MG63 (cell line): ENCODE measurements around the gene ABCA13. TPM values are rescaled to one million over a fixed set of nuclear protein-coding genes. Genes with fewer than 3 reads are reported as not detected.

ENCODE experiments used
- DNase-seq: peaks from one replicate; pipeline ENCODE4 v3.0.0-alpha.2; 2020
- H3K27me3 ChIP-seq: fragments of 250-450 bp; sonication (Bioruptor Pico); 2 replicates; pipeline ENCODE4 v1.5.1; 2020; ENCODE audit warnings: mild to moderate bottlenecking, moderate library complexity
- H3K36me3 ChIP-seq: fragments of 250-450 bp; sonication (Bioruptor Pico); 2 replicates; pipeline ENCODE4 v1.5.1; 2020; ENCODE audit warnings: mild to moderate bottlenecking, moderate library complexity
- H3K4me3 ChIP-seq: fragments of 250-450 bp; sonication (Bioruptor Pico); 2 replicates; pipeline ENCODE4 v1.5.1; 2020; ENCODE audit warnings: mild to moderate bottlenecking, moderate library complexity
- H3K9me3 ChIP-seq: fragments of 250-450 bp; sonication (Bioruptor Pico); 2 replicates; pipeline ENCODE4 v1.5.1; 2020; ENCODE audit warnings: mild to moderate bottlenecking, moderate library complexity
- total RNA-seq: library from RNA; depleted of rRNA; stranded (reverse); fragments of >200 nt; shearing (Covaris generic); gene quantifications from 2 replicates; pipeline ENCODE4 v1.2.3, GENCODE V29; 2014; ENCODE audit warnings: low replicate concordance

The ABCA13 gene
- total RNA-seq, 1 experiment from 2014 or later = not detected

- Histone ChIP-seq H3K36me3 (no peaks in the 10 kb centered on the region), H3K27me3 (no peaks in the 10 kb centered on the region), H3K4me3 (no peak overlapping the region), H3K9me3 (no peaks in the 10 kb centered on the region)
- DNase-seq = no peak
These were observed 357.4 kb downstream of the ABCA13 start for GRCh38 chr7:48528646-48529045.

- no peaks in the 10 kb centered on the region for H3K9me3 ChIP-seq
- DNase-seq = no peak
- H3K36me3 ChIP-seq = no peaks in the 10 kb centered on the region
- H3K4me3 ChIP-seq = no peak overlapping the region
- H3K27me3 ChIP-seq = no peaks in the 10 kb centered on the region
These were observed 366.3 kb downstream of the ABCA13 start for GRCh38 chr7:48537561-48537960.

- Histone ChIP-seq H3K4me3 (no peak overlapping the region), H3K9me3 (no peaks in the 10 kb centered on the region), H3K36me3 (no peaks in the 10 kb centered on the region), H3K27me3 (no peaks in the 10 kb centered on the region)
- no peak for DNase-seq
These were observed 369.5 kb downstream of the ABCA13 start for GRCh38 chr7:48540746-48541145.

GRCh38 chr7:48548667-48549066 lies 377.4 kb downstream of the ABCA13 start:
- Histone ChIP-seq H3K27me3 (no peaks in the 10 kb centered on the region; the same call in 1 of the 2 replicates), H3K4me3 (no peak overlapping the region), H3K36me3 (no peaks in the 10 kb centered on the region), H3K9me3 (no peaks in the 10 kb centered on the region)
- no peak for DNase-seq

GRCh38 chr7:48551652-48552051 lies 380.4 kb downstream of the ABCA13 start:
- H3K9me3 ChIP-seq = no peaks in the 10 kb centered on the region; the same call in 1 of the 2 replicates
- DNase-seq = no peak
- H3K4me3 ChIP-seq = no peak overlapping the region
- no peaks in the 10 kb centered on the region for H3K36me3 ChIP-seq
- no peaks in the 10 kb centered on the region; the same call in 1 of the 2 replicates for H3K27me3 ChIP-seq

GRCh38 chr7:48563334-48563733 lies 392.1 kb downstream of the ABCA13 start:
- no peak for DNase-seq
- Histone ChIP-seq H3K4me3 (no peak overlapping the region), H3K36me3 (no peaks in the 10 kb centered on the region), H3K27me3 (no peaks in the 10 kb centered on the region), H3K9me3 (no peaks in the 10 kb centered on the region)

- no peaks in the 10 kb centered on the region for H3K36me3 ChIP-seq
- H3K27me3 ChIP-seq = no peaks in the 10 kb centered on the region
- H3K9me3 ChIP-seq = no peaks in the 10 kb centered on the region
- H3K4me3 ChIP-seq = no peak overlapping the region
- no peak for DNase-seq
These were observed 404.3 kb downstream of the ABCA13 start for GRCh38 chr7:48575516-48575915.

- no peak overlapping the region for H3K4me3 ChIP-seq
- DNase-seq = no peak
- H3K36me3 ChIP-seq = no peaks in the 10 kb centered on the region
- no peaks in the 10 kb centered on the region for H3K9me3 ChIP-seq
- no peaks in the 10 kb centered on the region; the same call in 1 of the 2 replicates for H3K27me3 ChIP-seq
These were observed 416.2 kb downstream of the ABCA13 start for GRCh38 chr7:48587475-48587874.

GRCh38 chr7:48594349-48594748 lies 423.1 kb downstream of the ABCA13 start:
- no peak overlapping the region for H3K4me3 ChIP-seq
- no peaks in the 10 kb centered on the region for H3K36me3 ChIP-seq
- no peaks in the 10 kb centered on the region for H3K9me3 ChIP-seq
- no peak for DNase-seq
- no peaks in the 10 kb centered on the region; the same call in 1 of the 2 replicates for H3K27me3 ChIP-seq

GRCh38 chr7:48595756-48596155 lies 424.5 kb downstream of the ABCA13 start:
- Histone ChIP-seq H3K36me3 (no peaks in the 10 kb centered on the region), H3K27me3 (no peaks in the 10 kb centered on the region), H3K9me3 (no peaks in the 10 kb centered on the region), H3K4me3 (no peak overlapping the region)
- DNase-seq = no peak

- no peaks in the 10 kb centered on the region for H3K27me3 ChIP-seq
- H3K4me3 ChIP-seq = no peak overlapping the region
- no peaks in the 10 kb centered on the region for H3K9me3 ChIP-seq
- no peak for DNase-seq
- H3K36me3 ChIP-seq = no peaks in the 10 kb centered on the region
These were observed 439.4 kb downstream of the ABCA13 start for GRCh38 chr7:48610705-48611104.

GRCh38 chr7:48611993-48612392 lies 440.7 kb downstream of the ABCA13 start:
- no peaks in the 10 kb centered on the region for H3K9me3 ChIP-seq
- DNase-seq = no peak

GRCh38 chr7:48617508-48617907 lies 446.2 kb downstream of the ABCA13 start:
- no peak for DNase-seq
- H3K4me3 ChIP-seq = no peak overlapping the region
- no peaks in the 10 kb centered on the region for H3K36me3 ChIP-seq
- H3K27me3 ChIP-seq = no peaks in the 10 kb centered on the region
- no peaks in the 10 kb centered on the region for H3K9me3 ChIP-seq

More at GRCh38 chr7:48611993-48612392, 440.7 kb downstream of the ABCA13 start:
- Histone ChIP-seq H3K4me3 (no peak overlapping the region), H3K27me3 (no peaks in the 10 kb centered on the region), H3K36me3 (no peaks in the 10 kb centered on the region)

- Histone ChIP-seq H3K36me3 (no peaks in the 10 kb centered on the region), H3K9me3 (no peaks in the 10 kb centered on the region), H3K27me3 (no peaks in the 10 kb centered on the region), H3K4me3 (no peak overlapping the region)
- no peak for DNase-seq
These were observed 446.7 kb downstream of the ABCA13 start for GRCh38 chr7:48617993-48618392.

- no peak overlapping the region for H3K4me3 ChIP-seq
- no peaks in the 10 kb centered on the region for H3K27me3 ChIP-seq
- H3K9me3 ChIP-seq = no peaks in the 10 kb centered on the region
- H3K36me3 ChIP-seq = no peaks in the 10 kb centered on the region
- DNase-seq = no peak
These were observed 449.8 kb downstream of the ABCA13 start for GRCh38 chr7:48621076-48621475.

GRCh38 chr7:48627164-48627563 lies 455.9 kb downstream of the ABCA13 start:
- H3K9me3 ChIP-seq = no peaks in the 10 kb centered on the region
- no peak overlapping the region for H3K4me3 ChIP-seq

GRCh38 chr7:48628793-48629349 lies 457.6 kb downstream of the ABCA13 start:
- Histone ChIP-seq H3K9me3 (no peaks in the 10 kb centered on the region), H3K36me3 (no peaks in the 10 kb centered on the region), H3K27me3 (no peaks in the 10 kb centered on the region), H3K4me3 (no peak overlapping the region)
- no peak for DNase-seq

More at GRCh38 chr7:48627164-48627563, 455.9 kb downstream of the ABCA13 start:
- Histone ChIP-seq H3K27me3 (no peaks in the 10 kb centered on the region), H3K36me3 (no peaks in the 10 kb centered on the region)
- no peak for DNase-seq

- DNase-seq = no peak
- Histone ChIP-seq H3K36me3 (no peaks in the 10 kb centered on the region), H3K4me3 (no peak overlapping the region), H3K9me3 (no peaks in the 10 kb centered on the region), H3K27me3 (no peaks in the 10 kb centered on the region)
These were observed 462.9 kb downstream of the ABCA13 start for GRCh38 chr7:48634116-48634632.
